GM18873 (cell line): Measurements from ENCODE around the gene SMAD3.

Experiments used
- ATAC-seq: cut with Tn5 transposase; IDR thresholded peaks from one replicate; pipeline ENCODE4 v1.9.1; 2021; ENCODE audit warnings: mild to moderate bottlenecking, moderate library complexity, moderate number of reproducible peaks; ENCODE audit not compliant: unreplicated experiment, low FRiP score

The SMAD3 gene

DNA sequence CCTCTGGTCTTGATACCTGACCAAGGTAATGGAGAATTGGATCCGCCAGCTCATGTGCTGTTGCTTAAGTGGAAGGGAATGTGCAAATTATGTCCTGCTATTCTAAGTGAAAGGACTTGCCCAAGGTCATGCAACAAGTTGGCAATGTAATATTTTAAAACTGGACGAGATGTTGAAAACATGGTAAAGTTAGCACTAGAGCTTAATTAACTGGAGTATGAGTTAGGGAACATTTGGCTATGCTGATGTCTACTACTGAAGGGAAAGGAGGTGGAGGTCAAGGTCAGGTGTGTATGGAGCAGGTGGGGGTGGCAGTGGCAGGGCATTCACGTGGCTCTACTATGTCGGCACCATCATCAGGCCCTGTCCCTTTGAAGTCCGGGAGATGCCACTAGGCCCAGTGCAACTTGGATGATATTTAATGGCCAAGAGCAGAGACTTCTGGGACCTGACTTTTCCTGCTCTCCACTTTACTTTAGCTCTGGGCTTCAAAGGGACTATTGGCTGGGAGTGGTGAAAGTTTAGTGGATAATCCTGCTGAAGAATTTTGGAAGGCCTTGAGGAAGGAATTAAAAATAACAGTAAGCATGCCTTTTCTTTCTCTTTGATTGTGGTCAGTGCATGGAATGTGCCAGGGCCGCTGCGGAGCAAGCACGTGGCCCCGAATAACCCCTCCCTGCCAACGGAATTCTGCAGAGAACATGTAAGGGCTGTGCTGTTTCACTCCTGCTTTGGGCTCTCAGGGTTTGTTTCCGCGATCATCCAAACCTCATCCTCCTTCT is 14.9 kb downstream of the SMAD3 start:
- no peak for ATAC-seq

DNA sequence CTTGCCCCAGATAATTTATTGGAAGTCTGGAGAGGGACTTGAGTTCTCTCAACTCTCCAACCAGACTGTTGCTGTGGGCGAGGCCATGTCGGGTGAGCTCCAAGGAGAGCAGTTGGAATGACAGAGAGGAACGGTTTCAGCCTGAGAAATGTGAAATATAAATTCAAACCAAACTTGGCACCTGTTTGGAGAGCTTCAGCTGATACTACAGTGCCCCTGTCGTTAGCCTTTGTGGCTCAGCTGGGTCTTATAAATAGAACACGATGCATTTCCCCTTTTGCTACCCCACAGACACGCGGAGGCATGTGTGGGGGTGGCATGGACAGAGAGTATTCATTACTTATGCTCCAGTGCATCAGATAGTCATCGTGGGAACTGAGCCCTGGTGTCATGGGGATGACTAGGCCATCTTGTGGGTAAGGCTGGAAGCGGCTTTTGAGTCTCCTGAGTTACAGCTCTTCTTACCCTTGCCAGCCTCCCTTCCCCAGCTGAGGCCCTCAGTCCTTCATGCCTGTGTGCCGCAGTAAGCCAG is 15.6 kb downstream of the SMAD3 start:
- peak; percentile 39 for ATAC-seq

DNA sequence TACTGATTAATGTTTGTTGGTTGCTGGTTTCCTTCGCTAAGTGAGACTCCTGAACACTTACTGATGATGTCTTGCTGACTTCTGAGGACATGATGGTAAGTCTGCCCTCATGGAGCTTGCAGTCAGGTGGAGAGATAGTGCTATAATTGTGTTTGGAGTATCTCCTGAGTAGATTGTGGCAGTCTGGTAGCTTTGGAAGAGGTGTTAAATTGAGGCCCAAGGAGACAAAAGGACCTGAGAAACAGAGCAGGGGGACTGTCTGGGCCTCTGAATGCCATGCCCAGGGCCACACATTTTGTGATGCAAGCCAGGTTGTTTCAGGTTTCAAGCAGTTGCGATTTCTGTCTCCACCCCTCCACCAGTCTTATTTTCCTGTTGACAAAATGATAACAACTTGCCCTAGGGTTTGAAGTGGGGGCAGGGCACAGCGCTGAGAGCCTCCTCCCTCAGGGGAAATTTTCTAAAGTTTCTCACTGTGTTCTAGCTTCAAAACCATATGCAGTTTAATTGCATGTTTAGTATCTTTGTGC is 16.7 kb downstream of the SMAD3 start:
- no peak for ATAC-seq

DNA sequence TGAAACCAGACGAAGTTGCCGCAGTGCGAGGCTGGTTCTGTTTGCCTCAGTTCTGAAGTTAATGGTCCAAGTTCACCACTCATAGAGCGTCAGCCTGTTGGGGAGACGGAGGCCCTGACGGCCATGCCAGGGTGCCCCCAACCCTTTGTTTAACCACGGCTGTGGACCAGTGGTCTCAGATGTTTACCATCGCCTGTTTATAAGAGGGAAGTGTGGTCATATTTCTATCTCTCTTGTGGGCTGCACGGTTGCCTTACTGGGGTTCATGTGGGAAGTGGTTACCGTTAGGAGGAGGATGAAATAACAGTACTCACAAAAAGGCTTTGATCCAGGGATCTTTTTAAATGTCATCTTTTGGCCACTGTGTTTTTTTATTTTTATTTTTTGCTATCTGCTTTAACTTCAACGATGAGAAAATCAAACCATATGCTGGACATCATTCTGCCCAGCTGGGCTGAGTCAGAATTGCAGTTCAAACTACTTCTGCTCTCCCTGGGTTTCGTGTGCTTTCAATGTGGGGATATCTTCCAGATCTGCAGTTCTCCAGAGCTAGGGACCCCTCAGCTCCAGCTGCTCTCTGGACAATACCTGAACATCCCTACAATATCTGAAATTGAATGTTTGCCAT is 17.8 kb downstream of the SMAD3 start:
- no peak for ATAC-seq

DNA sequence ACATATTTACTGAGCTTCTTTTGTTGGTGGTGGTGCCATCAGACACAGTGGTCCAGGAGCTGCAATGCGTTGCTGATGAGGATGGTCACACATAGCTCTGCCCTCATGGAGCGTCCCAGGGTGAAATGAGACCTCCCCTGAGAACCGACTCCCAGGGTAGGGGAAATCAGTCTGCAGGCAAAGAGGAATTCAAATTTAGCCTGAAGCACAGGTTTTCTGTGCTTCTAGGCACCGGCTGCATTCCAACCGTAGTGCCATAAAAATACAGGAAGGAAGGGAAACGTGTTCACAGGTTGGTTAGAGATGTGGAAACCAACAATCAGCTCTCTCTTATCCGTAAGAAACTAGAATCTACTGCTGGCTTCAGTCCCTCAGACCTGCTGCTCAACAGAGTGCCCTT is 19.2 kb downstream of the SMAD3 start:
- ATAC-seq: no peak

DNA sequence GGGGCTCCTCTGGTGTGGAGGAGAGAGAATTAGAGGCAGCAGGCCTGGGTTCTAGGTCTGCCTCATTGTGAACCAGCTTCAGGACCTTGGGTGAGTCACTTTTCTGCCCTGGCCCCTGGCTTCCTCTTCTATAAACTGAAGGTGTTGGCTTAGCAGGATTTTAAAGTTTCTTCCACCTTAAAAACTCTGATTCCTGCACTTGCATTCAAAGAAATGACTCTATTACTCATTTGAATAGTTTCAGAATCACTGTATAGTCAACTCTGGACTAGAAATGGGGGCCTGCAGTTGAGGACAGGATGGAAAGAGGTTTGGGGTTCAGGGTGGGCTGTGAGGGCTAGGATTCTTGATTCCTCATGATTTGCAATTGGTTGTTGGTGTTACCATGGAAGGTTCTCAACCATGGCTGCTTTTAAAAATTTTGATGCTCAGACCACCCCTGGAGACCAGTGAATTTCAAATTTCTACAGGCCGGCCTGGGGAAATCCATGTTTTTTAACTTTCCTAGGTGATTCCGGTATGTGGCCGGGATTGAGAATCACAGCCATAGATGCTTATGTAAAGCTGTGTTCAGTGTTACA is 19.9 kb downstream of the SMAD3 start:
- ATAC-seq: no peak

DNA sequence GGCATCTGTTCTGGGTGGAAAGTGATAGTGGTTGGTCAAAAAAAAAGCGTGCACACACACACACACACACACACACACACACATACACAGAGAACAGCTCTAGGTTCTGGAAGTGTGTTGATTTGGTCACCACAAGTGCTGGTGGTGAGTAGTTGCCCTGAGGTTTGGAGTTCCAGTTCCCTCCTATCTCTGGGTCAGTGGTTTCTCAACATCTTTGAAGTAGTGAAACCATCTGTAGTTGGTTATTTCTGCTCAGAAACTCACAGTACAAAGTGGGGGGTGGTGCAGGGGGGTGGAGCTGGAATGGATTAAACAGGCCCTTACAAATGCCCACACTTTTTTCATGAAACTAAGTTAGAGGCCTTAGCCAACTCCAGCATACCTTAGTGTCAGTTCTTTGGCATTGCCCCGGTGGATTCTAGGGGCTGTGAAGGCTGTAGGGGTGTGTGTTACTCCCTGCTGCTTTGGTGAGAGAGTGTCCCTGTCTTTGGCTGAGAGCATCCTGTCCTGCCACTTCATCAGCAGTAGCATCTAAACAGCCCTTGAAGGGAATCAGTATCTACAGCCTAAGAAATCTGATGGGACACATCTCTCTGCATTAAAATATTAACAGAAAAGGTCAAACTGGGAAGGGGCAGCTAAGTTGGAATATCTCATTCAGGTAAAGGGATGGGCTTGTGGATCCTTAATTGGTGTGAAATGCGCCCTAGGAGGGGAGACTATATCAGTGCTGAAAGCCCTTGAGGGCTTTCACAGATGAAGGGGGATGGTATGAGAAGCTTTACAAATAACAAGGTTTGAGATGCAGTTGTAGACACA is 20.6 kb downstream of the SMAD3 start:
- ATAC-seq: peak; percentile 38

DNA sequence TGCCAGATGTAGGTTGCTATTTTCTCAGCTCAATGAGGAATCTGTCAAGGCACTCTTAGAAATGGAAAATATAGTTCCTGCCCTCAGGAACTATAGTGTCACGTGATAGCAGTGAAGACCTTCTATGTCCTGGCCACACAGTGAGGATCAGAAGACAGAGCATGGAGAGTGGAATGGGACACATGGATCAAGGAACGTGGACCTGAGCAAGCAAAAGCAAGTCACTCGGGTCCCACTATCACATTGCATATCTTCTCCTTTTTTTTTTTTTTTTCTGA is 21.2 kb downstream of the SMAD3 start:
- ATAC-seq: no peak

DNA sequence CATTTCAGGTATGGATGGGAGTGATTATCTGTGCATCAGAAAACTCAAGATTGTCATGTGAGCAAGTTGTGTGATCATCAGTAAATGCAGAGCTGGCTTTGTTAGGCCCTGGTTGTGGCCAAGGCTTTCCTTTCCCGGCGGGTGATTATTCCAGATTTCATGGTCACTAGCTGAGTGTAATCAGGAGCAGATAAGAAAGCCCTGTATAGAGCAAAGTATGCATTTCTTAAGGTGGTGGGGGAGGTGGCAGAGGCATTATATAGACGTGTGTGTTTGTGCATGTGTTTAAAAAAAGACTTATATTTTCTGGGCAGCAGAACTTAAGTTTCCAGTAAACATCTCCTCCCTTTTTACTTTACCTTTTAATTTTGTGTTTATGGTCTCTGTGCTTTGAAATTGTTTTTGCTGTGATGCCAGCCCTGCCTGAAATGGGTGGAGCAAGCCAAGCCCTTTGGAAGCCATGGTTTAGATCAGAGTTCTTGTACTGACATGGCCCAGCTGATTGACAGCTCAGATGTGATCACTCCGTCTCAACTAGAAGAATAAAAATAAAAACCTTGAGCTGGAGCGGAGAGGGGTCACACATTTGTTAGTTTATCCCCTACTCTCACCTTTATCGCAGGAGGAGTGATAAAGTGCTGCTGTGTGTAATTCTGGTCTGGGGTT is 22.2 kb downstream of the SMAD3 start:
- ATAC-seq: no peak

DNA sequence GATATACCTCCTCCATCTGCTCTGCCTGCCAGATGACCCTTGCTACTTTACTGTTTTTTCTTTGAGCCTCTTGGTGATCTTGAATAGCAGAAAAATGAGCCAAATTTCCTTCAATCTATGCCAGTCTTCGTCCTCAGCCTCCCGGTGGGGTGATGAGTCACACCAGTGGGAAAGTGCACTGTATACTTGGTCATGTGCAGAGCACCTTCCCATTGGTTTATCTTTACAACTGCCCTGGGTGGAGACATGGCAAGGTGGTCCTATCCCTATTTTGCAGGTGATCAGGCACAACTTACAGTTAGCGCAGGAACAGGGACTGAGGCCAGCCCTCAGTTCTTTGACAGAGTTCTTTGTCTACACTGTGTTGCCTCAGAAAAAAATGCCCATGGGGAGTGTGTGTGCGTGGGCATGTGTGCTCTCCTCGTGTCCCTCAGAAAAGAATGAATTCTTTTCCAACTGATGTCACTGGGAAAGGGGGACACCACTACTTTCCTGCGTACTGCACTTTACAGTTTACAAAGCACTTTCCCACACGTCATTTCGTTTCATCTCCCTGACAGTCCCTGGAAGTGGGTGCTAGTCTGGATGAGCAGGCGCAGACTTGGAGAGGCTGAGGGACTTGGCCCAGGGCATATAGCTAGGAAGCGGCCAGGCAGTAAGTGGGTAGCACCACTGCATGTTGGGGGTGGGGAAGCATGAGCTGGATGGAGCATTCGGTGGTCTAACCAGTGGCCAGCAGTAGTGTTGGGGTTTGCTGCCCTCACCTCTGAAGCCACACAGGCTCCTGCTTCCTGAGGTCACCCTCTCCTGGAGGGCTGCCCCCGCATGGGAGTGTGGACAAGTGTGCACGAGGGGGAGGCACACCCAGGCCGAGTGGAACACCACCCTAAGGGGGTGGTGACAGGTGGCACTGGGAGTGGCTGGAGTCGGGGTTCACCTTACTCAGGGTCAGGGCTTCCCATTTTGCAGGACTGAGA is 24.1 kb downstream of the SMAD3 start:
- no peak for ATAC-seq

DNA sequence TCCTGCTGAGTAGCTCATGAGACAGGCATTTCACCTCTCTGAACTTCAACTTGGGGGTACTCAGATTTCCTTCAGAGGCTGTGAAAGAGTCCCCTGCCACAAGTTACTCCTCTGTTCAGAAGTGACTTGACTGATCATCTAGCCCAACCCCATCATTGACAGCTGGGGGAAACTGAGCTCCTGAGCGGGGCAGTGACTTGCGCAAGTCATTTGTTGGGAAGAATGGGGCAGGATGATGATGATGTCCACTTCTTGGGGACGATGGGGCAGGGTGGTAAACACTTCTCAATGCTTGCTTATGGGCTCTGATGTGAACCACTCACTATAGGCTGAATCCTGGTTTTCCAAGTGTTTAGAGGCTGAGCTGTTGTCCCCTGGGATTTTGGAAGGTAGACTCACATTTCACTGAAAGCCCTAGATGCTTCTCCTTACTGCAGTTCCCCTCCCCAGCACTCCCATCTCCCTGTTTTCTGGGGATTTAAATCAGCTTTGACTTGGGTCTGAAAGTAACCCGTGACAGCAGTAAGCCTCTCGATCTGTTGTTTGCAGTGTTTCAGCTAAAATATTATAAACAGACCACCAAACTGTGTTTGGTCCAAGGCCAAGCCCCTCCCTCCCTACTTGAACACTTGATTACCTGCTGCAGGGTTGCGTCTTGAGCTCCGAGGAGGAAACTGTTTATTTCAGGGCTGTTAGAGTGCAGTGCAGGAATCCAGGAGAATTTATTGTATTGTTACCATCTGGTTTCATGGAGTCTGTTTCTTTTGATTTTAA is 25.1 kb downstream of the SMAD3 start:
- ATAC-seq: no peak

DNA sequence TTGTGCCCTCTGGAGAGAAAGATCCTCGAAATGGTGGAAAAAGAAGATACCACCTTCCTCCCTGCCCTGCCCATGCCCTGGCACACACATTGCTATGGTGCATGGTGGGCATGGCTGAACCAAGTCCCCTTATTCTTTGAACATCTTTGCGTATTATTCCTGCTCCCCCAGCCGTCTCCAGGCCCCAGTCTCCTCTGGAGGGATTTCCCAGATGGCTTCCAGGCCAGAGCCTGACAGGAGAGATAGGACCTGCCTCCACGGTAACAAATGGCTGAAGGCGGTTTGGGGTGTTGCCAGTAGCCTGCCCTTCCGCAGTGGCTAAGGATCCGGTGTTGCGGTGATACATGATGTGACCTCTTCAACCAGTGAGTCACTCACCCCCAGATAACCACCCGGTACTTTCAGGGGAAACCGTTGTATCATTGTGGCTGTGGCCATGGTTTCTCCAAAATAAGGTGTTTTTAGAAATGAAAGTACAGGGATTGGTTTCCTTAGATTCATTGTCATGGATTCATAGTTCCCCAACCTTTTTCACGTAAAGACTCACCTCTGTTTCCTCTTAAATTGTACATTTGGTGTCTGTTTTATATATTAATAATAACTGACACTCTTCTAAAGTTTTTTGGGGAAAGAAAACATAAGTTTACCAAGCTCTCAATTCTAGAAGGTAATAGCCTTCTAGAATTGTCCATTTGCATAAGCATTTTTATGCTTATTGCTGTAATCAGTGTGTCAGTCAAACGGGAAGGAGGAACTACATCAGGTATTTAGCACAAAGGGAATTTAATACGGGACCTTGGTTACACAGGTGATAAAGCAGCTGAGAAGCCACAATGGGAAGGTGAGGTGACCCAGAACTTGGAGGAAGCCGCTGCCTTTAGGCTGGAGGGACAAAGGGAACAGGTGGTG is 25.9 kb downstream of the SMAD3 start:
- peak; percentile 66 for ATAC-seq

DNA sequence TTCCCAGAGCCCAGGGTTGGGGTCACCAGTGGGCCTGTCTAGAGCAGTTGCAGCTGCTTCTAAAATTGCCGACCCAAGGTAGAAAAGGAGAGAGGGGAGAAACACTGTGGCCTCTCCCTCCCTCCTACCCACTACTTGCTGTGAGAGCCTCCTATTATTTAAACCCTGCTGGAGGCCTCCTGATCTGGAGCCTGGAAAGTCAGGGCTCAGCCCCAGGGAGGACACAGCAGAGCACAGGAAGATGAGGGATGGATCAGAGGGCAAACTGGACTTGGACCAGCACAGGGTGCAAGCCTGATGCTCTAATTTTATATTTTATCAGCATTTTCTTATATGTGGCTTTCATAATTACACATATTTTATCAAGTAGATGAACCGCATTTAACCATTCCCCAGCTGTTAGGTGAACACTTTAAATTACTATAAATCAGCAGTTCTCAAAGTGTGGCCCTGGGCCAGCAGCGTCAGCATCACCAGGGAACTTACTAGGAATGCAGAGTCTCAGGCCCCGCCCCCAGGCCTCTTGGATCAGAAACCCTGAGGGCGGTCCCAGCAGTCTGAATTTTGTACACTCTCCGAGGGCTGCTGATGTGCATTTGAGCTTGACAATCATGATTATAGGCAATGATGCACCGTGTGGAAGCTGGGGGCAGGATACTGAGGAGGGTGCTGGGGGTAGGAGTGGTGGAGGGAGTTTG is 26.7 kb downstream of the SMAD3 start:
- ATAC-seq: no peak

DNA sequence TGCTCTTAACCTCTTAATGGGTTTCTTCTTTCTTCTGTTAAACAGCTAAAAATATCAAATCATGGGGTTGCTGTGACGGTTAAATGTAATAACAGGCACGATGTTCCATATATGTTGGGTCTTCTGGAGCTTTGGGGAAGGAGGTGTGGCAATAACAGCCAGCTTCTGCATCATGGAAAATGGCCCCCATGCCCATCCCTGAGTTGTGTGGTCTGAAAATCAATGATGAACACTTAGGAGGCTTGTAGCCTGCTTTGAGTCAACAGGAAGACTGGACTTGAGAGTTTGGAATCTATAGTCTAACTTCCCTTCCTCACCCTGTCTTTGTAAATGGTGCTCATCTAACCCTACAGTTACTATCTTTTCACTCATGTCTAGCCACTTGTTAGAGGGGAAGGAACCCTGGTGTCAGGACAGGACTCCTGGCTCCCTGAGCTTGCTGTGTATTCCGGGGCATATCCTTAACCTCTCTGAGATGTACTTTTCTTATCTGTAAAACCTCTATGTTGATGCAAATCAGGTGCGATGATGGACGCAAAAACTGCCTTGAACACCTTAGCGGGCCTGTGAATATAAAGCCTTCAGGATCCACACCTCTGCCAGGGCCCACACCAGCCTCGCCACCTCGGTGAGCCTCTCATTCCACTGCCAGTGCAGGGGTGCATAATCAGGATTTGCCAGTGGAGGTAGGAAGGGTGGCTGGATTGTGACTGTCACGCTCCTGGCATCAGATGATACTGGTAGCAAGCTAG is 27.5 kb downstream of the SMAD3 start:
- no peak for ATAC-seq

DNA sequence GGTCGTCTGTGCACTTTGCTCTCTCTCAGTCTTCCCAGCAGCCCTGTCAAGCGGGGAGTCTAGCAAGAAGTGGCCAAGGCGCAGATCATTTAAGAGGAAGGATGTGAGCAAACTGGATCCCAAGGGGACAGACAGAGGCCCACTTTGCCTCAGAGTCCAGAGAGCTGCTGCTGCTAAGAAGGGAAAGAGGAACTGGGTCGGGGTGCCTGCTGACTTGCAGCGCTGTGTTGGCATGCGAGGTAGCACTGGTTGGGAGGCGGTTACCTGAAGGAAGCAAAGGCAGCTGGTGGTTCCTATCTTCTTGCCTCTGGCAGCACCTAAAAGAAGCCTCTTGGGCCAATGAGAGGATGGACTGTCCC is 28.1 kb downstream of the SMAD3 start:
- ATAC-seq: no peak
